T-helper 2 cell treated with Interferon-gamma antibody and Interleukin-4, amounts not matched to agents 100 ng/mL and 5 ng/mL, for 36 hours (primary cell): Measurements from ENCODE around the gene GPAM. TPM values are rescaled to one million over a fixed set of nuclear protein-coding genes. Genes with fewer than 3 reads are reported as not detected.

Experiments
- intact Hi-C: fragments of 100-400 bp; cut with micrococcal nuclease; formaldehyde crosslinking; loops from one replicate; pipeline ENCODE4 v1.15.1; 2023
- total RNA-seq: library from RNA; stranded (reverse); gene quantifications from 2 replicates; pipeline ENCODE4 v1.2.3, GENCODE V29; 2022

Gene GPAM
- total RNA-seq, 1 donor from 2014 or later: 7.3 TPM

DNA sequence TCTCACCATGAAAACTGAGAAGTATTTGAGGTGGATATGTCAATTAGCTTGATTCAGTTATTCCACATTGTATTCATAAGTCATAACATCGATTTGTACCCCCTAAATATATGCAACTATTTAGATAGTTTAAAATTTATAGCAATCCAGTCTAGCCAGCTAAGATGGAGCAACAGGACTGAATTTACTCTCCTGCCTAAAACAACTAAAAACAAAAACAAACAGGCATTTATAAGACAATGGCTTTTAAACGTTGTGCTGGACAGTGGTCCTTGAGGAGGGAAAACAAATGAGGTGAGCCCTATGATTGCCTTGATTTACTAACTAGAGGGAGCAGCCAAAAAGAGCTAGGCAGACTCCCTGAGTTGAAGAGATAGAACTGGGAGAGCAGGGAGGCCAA is 814 bp upstream of the GPAM start:
- intact Hi-C loops: loop anchor here (5.0 kb wide), 1 partner anchor 1668 kb away; the partner anchor contains the start of genes DCLRE1A and NHLRC2

DNA sequence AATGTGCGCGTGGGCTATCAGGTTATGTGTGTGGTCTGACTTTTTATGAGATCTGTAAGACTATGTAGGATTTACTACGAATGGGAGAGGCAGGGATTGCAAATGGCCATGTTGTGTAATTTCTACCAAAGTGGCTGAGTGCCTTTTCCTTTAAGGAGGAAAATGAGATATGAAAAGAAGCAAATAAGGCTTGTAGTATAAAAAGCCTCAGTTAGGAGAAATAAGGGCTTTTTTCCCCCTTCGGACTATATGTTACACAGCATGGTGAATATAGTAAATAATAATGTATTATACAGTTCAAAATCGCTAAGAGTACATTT is 447 bp upstream of the GPAM start:
- intact Hi-C loops: loop anchor here (5.0 kb wide), 1 partner anchor 1668 kb away; the partner anchor contains the start of genes DCLRE1A and NHLRC2

DNA sequence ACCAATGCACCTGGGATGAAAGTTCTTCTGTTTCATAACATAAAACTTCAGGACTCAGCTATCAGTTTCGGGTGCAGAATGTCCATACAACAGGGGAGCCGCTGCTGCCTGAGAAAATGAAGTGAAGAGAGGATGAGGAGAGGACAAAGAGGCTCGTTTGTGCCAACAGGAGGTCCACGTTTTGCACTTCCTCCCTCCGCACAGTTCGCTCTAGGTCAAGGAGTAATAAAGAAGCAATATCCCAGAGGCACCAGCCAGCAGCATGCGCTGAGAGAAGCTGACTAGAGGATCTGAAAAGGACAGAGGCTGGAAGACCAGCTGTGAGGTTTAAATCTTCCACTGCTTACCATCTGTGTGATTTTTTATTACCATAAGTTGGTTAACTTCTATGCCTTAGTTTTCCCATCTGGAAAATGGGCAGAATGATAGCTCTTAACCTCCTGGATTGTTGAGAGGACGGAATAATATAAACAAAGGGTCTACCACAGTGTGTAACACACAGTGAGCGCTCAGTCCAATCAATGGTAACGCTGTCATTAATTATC is 709 bp downstream of the GPAM start:
- intact Hi-C loops: loop anchor here (1.0 to 5.0 kb wide), 4 partner anchors 43 to 1669 kb away; partner anchors contain the start of genes DCLRE1A, NHLRC2 and ZDHHC6

DNA sequence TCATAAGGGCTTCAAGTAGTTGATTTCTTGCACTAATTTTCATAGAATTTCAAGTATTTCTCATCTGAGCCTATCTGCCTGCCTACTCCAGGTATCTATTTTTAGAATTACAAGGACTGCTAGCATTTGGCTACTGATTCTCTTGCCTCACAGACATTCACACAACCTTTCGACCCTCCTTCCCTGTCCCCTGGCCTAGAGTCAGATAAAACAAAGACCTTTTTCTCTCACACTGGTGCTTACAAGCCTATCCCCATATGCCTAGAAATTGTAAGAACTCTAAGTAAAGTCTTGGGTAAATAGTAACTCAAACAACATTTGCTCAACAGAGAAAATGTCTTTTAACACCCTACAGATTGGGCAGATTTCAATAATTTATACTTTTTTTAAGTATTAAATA is 6.3 kb downstream of the GPAM start:
- intact Hi-C loops: no loop called here

DNA sequence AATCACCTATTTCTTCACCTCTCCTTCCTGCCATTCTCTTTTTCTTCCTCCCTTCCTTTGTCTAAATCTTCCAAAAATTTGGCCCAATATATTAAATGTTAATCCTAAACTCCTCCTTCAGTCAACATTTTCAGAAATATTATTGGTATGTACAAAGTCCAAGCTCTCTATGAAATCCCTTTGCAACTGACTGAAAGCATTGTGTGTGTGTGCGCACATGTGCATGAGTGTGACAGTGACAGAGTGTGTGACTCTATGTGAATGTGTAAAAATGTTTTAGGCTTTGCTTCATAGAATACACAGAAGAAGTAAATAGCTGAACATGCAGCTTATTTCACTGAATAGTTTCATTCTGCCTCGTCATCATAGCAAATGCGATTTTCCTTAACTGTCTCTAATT is 7.0 kb downstream of the GPAM start:
- intact Hi-C loops: no loop called here

DNA sequence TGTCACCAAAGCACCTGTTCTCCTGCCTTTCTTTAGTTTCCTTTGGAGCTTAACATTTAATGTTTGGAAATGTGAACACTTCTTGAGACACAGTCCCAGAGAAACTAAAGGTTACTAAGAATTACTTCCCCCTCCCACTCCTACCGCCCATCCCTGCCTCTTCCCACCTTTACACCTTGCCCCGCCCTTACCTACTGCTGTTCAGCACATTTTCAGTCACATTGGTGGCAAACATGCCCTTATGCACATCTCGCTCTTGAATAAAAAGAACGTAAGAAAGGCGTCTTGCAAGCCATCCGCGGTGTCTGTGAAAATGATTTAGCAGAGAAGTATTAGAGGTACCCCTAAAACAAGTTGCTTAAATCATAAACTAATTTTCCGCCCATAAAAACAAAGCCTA is 8.2 kb downstream of the GPAM start:
- intact Hi-C loops: no loop called here

DNA sequence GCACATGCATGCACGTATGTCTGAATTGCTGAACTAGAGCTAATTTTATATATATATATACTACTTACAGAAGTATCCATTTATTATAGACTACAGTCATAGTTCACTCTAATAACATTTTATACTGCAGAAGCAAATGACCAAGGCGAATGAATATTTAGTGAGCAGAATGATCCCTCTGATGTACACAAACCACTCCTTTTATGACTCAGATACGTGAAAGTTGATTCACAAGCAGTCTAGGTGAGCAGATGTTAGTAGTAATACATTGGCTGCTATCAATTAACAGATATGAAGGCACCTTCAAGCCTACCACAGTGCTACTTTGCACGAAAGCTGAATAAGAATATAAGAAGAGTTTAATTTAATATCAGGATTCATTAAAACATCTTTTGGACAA is 10.4 kb downstream of the GPAM start:
- intact Hi-C loops: no loop called here

DNA sequence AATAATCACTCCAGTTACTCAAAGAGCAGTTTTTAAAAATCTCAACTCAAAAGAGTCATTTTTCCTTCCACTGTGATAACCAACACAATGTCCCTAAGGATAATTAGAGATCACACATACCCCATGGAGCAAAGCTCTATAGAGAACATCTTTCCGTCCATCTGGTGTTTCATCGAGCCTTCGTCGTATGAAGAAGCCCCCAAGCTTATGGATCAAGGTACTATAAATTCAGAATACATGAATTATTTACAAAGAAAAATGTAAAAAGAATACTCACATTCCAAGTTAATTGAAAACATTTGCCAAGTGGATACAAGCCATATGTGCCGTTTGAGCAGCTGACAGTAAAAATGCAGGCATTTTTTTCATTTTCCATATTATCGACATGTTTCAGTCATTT is 14.8 kb downstream of the GPAM start:
- intact Hi-C loops: no loop called here

DNA sequence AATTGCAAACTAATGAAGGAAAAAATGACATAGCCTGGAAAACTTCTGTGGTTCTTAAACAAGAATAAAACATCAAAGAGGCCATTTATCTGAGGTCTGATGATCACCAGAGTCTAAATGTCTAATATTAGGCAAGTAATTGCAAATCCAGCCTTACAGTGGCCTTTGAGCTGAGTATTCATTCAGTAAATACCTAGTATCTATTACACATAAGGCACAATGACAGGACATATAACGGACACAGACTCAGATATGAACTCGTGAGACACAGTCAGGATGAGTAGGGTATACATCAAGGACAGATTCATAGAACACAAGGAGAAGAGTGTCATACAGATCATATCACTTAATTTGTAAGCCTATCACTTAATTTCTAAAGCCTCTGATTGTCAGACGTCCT is 16.8 kb downstream of the GPAM start:
- intact Hi-C loops: no loop called here

DNA sequence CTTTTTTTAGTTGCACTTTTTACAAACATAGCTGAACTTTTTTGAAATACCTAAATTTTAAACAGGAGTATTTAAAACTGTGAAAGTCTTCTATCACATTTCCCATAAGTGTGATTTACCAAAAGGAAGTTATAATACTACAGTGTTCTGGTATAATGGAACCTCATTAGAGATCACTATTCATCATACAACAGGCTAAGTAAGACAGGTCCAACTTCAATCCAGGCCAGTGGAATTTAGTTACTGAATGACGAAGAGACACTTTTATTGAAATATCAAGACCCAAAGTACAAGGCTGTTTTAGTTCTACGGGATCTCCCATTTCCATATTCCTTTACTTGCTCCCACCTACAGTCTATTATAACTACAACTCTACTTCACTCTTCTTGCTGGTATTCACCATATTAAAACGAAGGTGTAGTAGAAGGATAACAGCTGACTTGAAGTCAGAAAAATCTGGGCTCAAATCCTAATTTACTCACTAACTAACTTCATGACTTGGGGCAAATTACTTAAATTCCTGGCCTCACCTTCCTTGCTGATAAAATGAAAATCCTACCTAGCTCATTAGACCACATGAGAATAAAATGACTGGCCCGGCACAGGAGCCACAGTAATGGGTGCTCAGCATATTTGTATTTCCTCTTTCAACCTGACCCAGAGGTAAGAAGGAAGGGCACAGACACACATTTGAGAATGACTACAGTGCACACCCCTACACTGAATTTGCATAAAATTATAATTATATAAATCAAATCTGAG is 21.6 kb downstream of the GPAM start:
- intact Hi-C loops: no loop called here

DNA sequence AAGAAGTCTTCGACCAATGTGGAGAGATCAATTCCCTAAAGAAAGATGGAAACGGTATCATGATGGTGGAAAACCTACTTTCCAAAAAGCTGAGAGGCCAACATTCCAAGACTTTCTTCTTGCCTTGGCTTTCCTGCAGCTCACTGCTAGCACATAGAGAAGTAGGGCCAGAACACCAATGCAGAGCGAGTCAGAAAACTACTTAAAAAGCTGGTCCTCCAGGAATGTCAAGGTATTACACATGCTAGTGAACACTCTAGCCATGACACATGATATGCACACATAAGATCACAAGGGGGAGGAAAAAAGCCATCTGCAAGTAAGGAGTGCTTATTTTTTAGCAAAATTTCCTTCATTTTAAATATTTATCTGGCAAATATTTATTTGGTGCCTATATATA is 22.7 kb downstream of the GPAM start:
- intact Hi-C loops: no loop called here

DNA sequence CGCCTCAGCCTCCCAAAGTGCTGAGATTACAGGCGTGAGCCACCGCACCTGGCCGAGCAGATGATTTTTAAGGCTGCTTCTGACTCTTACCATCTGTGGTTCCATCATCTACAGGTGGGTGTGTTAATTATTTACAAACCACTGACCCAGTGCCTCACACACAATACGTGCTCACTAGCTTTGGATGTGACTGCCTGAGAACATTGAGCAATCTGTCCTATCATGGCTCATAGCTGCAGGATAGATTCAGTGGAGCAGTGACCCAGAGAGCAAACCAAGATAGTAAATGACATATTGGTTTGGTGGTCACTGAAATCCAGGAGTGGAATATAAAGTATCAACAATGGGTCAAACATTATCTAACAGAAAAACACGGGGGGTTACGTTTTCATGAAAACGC is 24.1 kb downstream of the GPAM start:
- intact Hi-C loops: no loop called here

DNA sequence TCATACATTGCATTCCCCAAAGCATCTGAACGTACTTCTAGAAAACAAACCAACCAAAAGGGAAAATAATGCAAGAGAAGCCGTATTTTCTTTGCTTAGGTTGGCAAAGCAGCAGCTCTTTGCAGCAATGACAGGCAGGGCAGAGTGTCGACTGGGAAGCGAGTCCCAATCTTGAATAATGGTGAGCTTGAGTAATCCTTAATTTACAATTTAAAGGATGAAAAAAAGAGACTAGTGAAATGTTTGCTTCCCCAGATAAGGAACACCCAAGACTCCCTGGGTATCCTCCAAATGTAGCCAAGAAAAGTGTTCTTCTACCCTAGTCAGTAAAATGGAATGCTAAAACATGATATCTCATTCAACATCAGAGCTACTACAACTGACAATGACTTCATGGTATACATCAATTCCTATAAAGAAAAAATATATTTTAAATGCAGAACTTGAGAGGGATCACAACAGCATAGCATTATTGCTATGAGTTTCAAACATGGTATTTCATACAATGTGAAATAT is 32.0 kb downstream of the GPAM start:
- intact Hi-C loops: no loop called here

DNA sequence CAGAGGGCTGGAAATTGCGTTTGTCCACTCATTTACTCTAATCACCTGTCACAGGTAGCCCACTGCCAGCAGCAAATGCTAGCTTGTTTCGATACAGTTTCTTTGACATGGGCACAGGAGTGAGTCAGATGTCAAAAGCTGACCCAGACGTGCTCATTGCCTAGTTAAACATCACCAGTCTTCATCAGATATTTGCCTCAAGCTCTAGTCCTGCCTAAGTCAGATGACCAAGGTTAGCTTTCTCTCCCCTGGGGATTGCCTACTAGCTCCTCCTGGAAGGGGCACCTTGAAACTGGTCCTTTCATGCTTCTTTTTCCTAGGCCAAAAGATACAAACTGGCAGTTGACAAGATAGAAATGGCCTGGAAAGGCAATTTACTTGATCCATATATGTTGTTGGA is 35.2 kb downstream of the GPAM start:
- intact Hi-C loops: no loop called here

DNA sequence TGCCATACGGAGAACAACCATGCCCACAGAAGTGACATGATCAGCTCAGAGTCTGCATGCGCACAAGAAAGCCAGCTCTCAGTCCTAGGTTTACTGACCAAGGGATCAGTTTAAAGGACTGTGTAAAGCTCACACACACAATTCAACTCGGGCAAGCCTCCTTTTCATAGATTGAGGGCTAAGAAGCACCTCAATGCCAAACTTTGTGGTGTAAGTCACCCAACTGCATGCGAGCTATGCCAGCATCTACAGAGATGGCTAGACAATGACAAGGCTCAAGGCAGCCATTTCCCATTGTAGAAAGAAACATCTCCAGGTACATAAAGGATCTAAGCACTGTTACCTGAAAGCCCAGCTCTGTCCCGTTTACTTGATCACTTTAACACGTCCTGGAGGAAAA is 36.8 kb downstream of the GPAM start:
- intact Hi-C loops: no loop called here

DNA sequence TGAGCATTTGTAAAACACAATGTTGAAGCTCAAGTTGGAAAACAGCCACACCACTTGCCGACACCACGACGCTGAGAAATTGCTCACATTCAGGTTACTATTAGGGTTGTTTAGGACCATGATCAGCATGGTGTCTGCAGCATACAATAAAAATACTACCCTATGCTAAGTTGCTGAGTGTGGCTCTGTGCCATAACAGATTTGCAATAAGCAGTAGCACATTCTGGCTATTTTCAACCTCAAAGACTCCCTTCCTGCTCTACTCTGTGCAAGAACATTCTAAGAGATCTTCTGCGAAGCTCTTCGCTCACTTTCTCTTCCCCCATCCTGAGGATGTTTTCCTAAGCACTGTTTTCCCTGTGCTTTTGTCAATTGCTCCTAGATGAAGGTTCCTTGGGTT is 38.3 kb downstream of the GPAM start:
- intact Hi-C loops: no loop called here

DNA sequence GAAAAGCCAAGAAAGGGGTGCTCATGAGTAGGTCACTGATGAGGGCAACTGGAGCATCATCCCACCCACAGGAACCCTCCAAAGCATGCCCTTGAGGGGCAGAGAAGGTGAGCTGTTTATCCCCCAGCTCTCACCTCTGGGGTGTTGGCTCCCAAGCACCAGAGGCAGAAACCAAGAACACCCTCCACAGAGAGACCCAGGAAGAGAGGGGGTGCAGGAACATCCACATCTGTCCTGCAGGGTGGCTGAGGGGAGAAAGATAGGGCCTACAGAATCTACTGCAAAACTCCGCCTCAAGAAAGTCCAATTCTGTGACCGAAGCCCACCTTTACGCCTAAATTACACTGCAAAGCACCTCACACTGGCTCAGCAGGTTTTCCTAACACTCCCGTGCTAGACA is 40.1 kb downstream of the GPAM start:
- intact Hi-C loops: no loop called here

DNA sequence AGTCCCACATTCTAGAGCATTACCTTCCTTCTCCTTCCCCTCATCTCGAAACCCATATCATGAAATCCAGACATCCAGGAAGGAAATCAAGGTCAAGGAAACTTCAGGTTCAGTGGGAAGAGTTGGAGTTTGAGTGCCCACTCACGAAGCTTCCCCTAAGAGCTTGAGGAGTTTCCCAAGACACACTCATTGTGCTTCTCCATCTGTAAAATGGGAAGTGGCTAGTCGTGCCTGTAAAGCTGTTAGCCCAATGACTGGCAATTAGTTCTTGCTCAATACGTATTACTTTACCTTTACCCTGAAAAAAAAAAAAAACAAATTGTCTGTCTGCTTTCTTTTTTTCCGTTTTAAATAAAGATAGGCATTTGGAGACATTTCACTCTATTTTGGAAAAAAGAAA is 42.3 kb downstream of the GPAM start:
- intact Hi-C loops: no loop called here

DNA sequence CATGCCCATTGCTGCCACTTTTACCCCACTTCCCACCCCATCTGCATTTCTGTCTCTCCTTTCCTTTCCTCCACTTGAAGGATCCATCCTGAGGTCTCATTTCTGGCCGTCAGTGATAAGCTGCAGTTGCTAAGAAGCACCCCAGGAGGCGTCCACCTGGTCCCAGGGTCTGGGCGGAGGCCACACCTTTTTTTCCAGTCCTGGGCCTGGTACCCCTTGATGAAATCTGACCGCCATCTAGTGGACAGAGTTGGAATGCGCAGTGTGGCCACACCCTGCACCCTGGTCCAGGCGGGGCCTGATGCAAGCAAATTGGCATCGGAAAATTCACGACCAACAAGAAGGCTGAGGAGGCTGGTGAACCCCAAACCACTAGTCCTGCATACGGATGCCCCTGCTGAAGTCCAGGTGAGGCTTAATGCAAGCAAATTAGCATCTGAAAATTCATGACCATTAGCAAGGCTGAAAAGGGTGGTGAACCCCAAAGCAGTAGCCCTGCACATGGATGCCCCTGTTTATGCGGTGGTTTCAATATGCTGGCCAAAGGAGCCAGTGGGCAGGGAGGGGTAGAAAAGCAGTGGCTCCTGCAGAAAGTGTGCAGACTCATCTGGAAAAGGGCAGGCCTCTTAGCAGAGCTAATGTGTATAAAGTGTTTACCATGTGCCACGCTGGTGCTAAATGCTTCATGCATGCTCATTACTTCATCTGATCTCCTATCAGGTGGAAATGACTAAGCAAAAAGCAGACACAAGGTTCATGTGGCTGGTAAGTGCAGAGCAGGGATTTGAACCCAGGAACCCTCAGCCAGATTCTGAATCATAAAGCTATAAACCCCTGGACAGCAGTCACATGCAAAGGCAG is 43.2 kb downstream of the GPAM start:
- intact Hi-C loops: loop anchor here (1.0 kb wide), 1 partner anchor 43 kb away; the partner anchor contains the start of gene GPAM

DNA sequence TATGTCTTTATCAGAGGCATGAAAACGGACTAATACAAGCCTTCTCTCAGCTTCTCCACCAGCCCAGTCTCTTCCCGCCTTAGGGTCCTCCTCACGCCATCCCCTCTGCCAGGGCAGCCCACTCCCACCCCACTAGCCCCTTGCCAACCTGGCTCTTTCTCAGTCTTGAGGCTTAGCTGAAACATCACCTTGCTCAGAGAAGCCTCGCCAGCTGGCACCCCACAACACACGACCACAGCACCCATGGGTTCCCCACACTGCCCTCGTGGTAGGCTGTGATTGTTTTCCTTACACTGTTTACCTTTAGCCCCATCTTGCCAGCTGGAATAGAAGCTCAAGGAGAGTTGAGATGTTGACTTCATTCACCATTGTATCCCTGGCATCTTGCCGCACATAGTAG is 44.4 kb downstream of the GPAM start:
- intact Hi-C loops: loop anchor here (5.0 kb wide), 3 partner anchors 178 to 1527 kb away; no protein-coding TSS in a partner anchor

DNA sequence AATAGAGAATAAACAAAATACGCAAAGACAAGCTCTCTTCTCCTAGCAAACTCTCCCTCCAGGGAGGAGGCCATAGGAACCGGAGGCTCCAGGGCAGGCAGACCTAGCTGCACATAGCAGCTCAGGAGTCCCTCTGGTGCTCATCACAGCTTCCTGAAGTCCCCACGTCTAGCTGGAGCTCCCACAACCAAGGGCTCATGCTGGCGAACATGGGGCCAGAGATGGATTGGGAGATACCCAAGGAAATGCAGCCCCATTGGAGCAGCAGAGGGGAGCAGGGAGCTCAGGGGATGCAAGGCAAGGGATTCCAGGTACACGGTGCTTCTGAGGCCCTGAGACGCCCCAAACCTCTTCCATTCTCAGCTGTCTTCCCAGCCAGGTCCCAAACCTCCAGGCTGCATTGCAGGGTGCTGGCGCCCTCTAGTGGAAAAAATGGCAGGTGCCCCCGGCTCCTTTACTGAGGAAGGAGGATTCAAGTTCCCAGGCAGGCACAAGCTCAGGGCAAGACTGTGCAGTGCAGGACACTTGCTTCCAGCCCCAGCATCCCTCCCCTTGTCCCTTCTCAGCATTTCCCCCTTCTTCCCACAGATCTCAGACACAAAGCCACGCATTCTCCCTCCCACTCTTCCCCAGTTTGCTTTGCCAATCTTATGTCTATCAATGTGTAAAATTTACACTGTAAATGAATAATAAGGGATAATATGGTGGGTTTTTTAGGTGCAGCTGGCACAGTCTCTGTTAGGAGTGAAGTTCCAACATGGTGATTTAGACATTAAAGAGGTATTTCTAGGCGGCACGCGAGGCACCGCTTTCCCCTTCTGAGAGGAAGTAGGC is 46.2 kb downstream of the GPAM start:
- intact Hi-C loops: loop anchor here (5.0 kb wide), 3 partner anchors 180 to 1525 kb away; no protein-coding TSS in a partner anchor
